K562 (cell line): ENCODE measurements around the gene ANXA3. TPM values are rescaled to one million over a fixed set of nuclear protein-coding genes. Genes with fewer than 3 reads are reported as not detected.

Experiments
- ATAC-seq: fragments of 200-7000 bp; cut with Tn5 transposase; 3 replicates; pipeline ENCODE4 v1.9.1; 2020; ENCODE audit warnings: moderate library complexity
- BruUV-seq: library from RNA; stranded (reverse); fragments of 400-500 nt; replicated peaks from 2 replicates; lab custom pipeline; 2021; lab: Mats Ljungman, UMichigan
- CTCF ChIA-PET: fragments of 300-600 bp; formaldehyde crosslinking; extraction: SDS; loops from one replicate; lab custom pipeline; 2021; ENCODE audit warnings: low intra/inter-chr PET ratio; lab: Yijun Ruan, JAX
- POLR2A ChIA-PET: fragments of 300-600, 350-650 bp; sonication (Branson Sonifier 250); formaldehyde crosslinking; extraction: SDS; loops from one replicate; lab custom pipeline; 2021; ENCODE audit warnings: antibody characterized with exemption, inconsistent platforms; lab: Yijun Ruan, JAX
- DNase-seq, 4 experiments: peaks; one replicate each; pipeline versions ENCODE4 v3.0.0 to v3.0.0-alpha.2; 2011 to 2018; ENCODE audit warnings: low spot score in 3 of 4, mixed read lengths in 3 of 4; ENCODE audit errors: extremely low read depth in 1 of 4
- FAIRE-seq: peaks from 2 replicates; lab custom pipeline; 2011; peaks lifted over from hg19 to GRCh38; lab: Jason Lieb, UNC
- H2AFZ ChIP-seq: 2 replicates; pipeline ENCODE4 v1.6.0; 2011; ENCODE audit warnings: low read depth, low read length, control low read depth, inconsistent platforms
- H3K27ac ChIP-seq: fragments of 200-600 bp; 3 replicates; pipeline ENCODE4 v1.8.0; 2011; ENCODE audit warnings: low read depth, mild to moderate bottlenecking, control low read depth, inconsistent platforms, low read length, moderate library complexity, mixed read lengths; ENCODE audit errors: extremely low read depth
- H3K27me3 ChIP-seq, 2 experiments: fragments of 300-600 bp in 1 of 2; 2 replicates in 1 of 2; 3 replicates in 1 of 2; pipeline versions ENCODE4 v1.6.0 to v1.8.0; 2011; ENCODE audit warnings: inconsistent platforms in 2 of 2, low read length in 2 of 2, mild to moderate bottlenecking in 1 of 2, mixed read lengths in 1 of 2, moderate library complexity in 1 of 2; ENCODE audit not compliant: control insufficient read depth in 2 of 2, insufficient read depth in 2 of 2
- H3K36me3 ChIP-seq: fragments of 300-600 bp; 3 replicates; pipeline ENCODE4 v1.8.0; 2011; ENCODE audit warnings: mild to moderate bottlenecking, low read length, inconsistent platforms; ENCODE audit not compliant: control insufficient read depth, insufficient read depth
- H3K4me1 ChIP-seq, 2 experiments: fragments of 200-600 bp in 1 of 2; replicated peaks in 1 of 2; 2 replicates in 1 of 2; 3 replicates in 1 of 2; pipeline versions ENCODE4 v1.5.1 to v1.8.0; 2011; ENCODE audit warnings: inconsistent platforms in 2 of 2, low read length in 2 of 2, mild to moderate bottlenecking in 1 of 2, mixed read lengths in 1 of 2, moderate library complexity in 1 of 2; ENCODE audit not compliant: control insufficient read depth in 2 of 2, insufficient read depth in 2 of 2
- H3K4me2 ChIP-seq: 2 replicates; pipeline ENCODE4 v1.6.1; 2011; ENCODE audit warnings: low read length, control low read depth, inconsistent platforms, mixed read lengths; ENCODE audit not compliant: insufficient read depth
- H3K4me3 ChIP-seq: fragments of 200-600 bp; sonication (generic), shearing (Covaris generic); 2 replicates; pipeline ENCODE4 v1.5.1; 2016; ENCODE audit warnings: control low read depth, inconsistent platforms
- H3K79me2 ChIP-seq: fragments of 200-600 bp; 3 replicates; pipeline ENCODE4 v1.8.0; 2011; ENCODE audit warnings: low read length, inconsistent platforms; ENCODE audit not compliant: control insufficient read depth, insufficient read depth
- H3K9ac ChIP-seq, 2 experiments: 2 replicates each; pipeline versions ENCODE4 v1.6.0 to v1.6.1; 2011; ENCODE audit warnings: low read depth in 2 of 2, low read length in 2 of 2, control low read depth in 1 of 2, inconsistent platforms in 1 of 2, mild to moderate bottlenecking in 1 of 2, mixed read lengths in 1 of 2; ENCODE audit not compliant: insufficient read depth in 1 of 2
- H3K9me1 ChIP-seq: one replicate; pipeline ENCODE4 v1.6.0; 2011; ENCODE audit warnings: inconsistent platforms, mild to moderate bottlenecking, low read length, moderate library complexity; ENCODE audit not compliant: control insufficient read depth, insufficient read depth
- H3K9me3 ChIP-seq: replicated peaks from 2 replicates; pipeline ENCODE4 v1.5.1; 2011; ENCODE audit warnings: low read depth, low read length, inconsistent platforms; ENCODE audit not compliant: control insufficient read depth, insufficient read depth
- H4K20me1 ChIP-seq: replicated peaks from 2 replicates; pipeline ENCODE4 v1.6.1; 2011; ENCODE audit warnings: low read length, inconsistent platforms, mixed read lengths; ENCODE audit not compliant: control insufficient read depth, insufficient read depth
- ATF7 ChIP-seq: fragments of 450-650 bp; IDR thresholded peaks from 2 replicates; pipeline ENCODE4 v1.7.1; 2014; ENCODE audit warnings: mild to moderate bottlenecking, moderate library complexity
- CBFA2T3 ChIP-seq: fragments of 450-650 bp; IDR thresholded peaks from 2 replicates; pipeline ENCODE4 v1.6.1; 2017
- CREM ChIP-seq: IDR thresholded peaks from 2 replicates; pipeline ENCODE4 v1.6.1; 2014; ENCODE audit warnings: antibody characterized with exemption, low read depth
- EGR1 ChIP-seq: fragments of 450-650 bp; conservative IDR thresholded peaks from 2 replicates; pipeline ENCODE4 v1.6.1; 2017; ENCODE audit warnings: mild to moderate bottlenecking
- FOS ChIP-seq: IDR thresholded peaks from 3 replicates; pipeline ENCODE4 v1.6.1; 2011; ENCODE audit not compliant: insufficient read length; ENCODE audit errors: extremely low read depth
- FOXK2 ChIP-seq, 2 experiments: fragments of 450-650 bp; IDR thresholded peaks in 1 of 2; conservative IDR thresholded peaks in 1 of 2; 2 replicates each; pipeline ENCODE4 v1.6.1; 2016; ENCODE audit warnings: low read depth in 2 of 2, mild to moderate bottlenecking in 1 of 2
- HDAC1 ChIP-seq, 2 experiments: fragments of 450-650 bp; IDR thresholded peaks; 2 replicates each; pipeline ENCODE4 v1.6.1; 2016 to 2017; ENCODE audit warnings: inconsistent platforms in 1 of 2, mild to moderate bottlenecking in 1 of 2, moderate library complexity in 1 of 2
- KHSRP ChIP-seq: fragments of 450-650 bp; IDR thresholded peaks from 2 replicates; pipeline ENCODE4 v1.6.1; 2017
- KLF16 ChIP-seq: IDR thresholded peaks from 2 replicates; pipeline ENCODE4 v1.6.1; 2016; ENCODE audit warnings: antibody characterized with exemption
- MAZ ChIP-seq, 2 experiments: fragments of 450-650 bp in 1 of 2; sonication (generic) in 1 of 2; formaldehyde crosslinking; IDR thresholded peaks in 1 of 2; conservative IDR thresholded peaks in 1 of 2; 2 replicates each; pipeline versions ENCODE4 v1.4.0 to v1.5.0; 2020; ENCODE audit warnings: mild to moderate bottlenecking in 1 of 2, missing genetic modification reagents in 1 of 2
- NCOR1 ChIP-seq: fragments of 450-650 bp; IDR thresholded peaks from 2 replicates; pipeline ENCODE4 v1.6.1; 2016; ENCODE audit warnings: mild to moderate bottlenecking, moderate library complexity
- NR2F6 ChIP-seq: fragments of 450-650 bp; formaldehyde crosslinking; IDR thresholded peaks from 2 replicates; pipeline ENCODE4 v1.4.0; 2020; ENCODE audit warnings: mild to moderate bottlenecking
- PHTF2 ChIP-seq: fragments of 250-450 bp; sonication (Bioruptor Pico); IDR thresholded peaks from 2 replicates; pipeline ENCODE4 v1.5.0; 2021; ENCODE audit warnings: mild to moderate bottlenecking
- SMARCC2 ChIP-seq: fragments of 450-650 bp; IDR thresholded peaks from 2 replicates; pipeline ENCODE4 v1.6.1; 2017; ENCODE audit warnings: antibody characterized with exemption, moderate library complexity, mild to moderate bottlenecking, low read depth
- SNRNP70 ChIP-seq: fragments of 200-400 bp; formaldehyde crosslinking; optimal IDR thresholded peaks from 2 replicates; pipeline ENCODE3; 2017; ENCODE audit warnings: low read depth, low read length
- TAL1 ChIP-seq: fragments of 450-650 bp; IDR thresholded peaks from 2 replicates; pipeline ENCODE4 v1.6.1; 2016; ENCODE audit warnings: mild to moderate bottlenecking
- TBL1XR1 ChIP-seq, 2 experiments: IDR thresholded peaks; 2 replicates each; pipeline ENCODE4 v1.6.1; 2012; ENCODE audit warnings: improper control_type of control experiment in 2 of 2, low read length in 2 of 2, mild to moderate bottlenecking in 1 of 2
- ZNF589 ChIP-seq: fragments of 200-800 bp; sonication (Bioruptor generic); IDR thresholded peaks from 2 replicates; pipeline ENCODE4 v1.6.1; 2016; ENCODE audit warnings: low read depth, missing genetic modification characterization, missing compliant biosample characterization
- WGBS: fragments of 100-300 bp; shearing (Covaris generic); methylation state at CpG from one replicate; pipeline ENCODE4 v1.1.6; 2016; ENCODE audit warnings: low coverage, mixed read lengths; ENCODE audit not compliant: insufficient coverage; ENCODE audit errors: missing lambda C conversion rate; 5-methylcytosine and 5-hydroxymethylcytosine counted together
- in situ Hi-C: fragments of 300-500 bp; cut with MboI; formaldehyde crosslinking; loops from 4 replicates; pipeline ENCODE4 v1.15.0; 2018; ENCODE audit warnings: inconsistent platforms, mixed read lengths
- intact Hi-C: fragments of 100-400 bp; cut with micrococcal nuclease; formaldehyde crosslinking; loops from 2 replicates; pipeline ENCODE4 v1.14.2; 2022
- polyA plus RNA-seq, 8 experiments: library from polyadenylated mRNA; depleted of rRNA in 4 of 8; stranded (reverse) in 5 of 8; unstranded in 3 of 8; fragments of >200 nt; fragmentation: Nextera tagmentation in 2 of 8; fragmentation: Illumina TruSeq in 1 of 8; extraction: Ambion mirVana in 2 of 8; extraction: Trizol in 1 of 8; gene quantifications; 2 replicates each; pipeline versions ENCODE4 v1.2.1 to v1.2.3, GENCODE V29; 2011 to 2014; ENCODE audit warnings: inconsistent platforms in 1 of 8, missing spikeins in 1 of 8
- total RNA-seq, 7 experiments: library from RNA; depleted of rRNA in 6 of 7; stranded (reverse); fragments of >200 nt in 6 of 7; fragmentation: Illumina TruSeq in 2 of 7; extraction: Trizol in 2 of 7; gene quantifications; 2 replicates each; pipeline versions ENCODE4 v1.2.1 to v1.2.3, GENCODE V29; 2011 to 2021; ENCODE audit warnings: low replicate concordance in 1 of 7
- TF ChIP-seq, protein P1 (sequence below): fragments of 450-650 bp; formaldehyde crosslinking; IDR thresholded peaks from 2 replicates; pipeline ENCODE4 v1.4.0; 2022; ENCODE audit warnings: missing genetic modification characterization
- TF ChIP-seq, protein P2 (sequence below): conservative IDR thresholded peaks from 2 replicates; pipeline ENCODE4 v1.6.1; 2011; ENCODE audit warnings: low read depth, mild to moderate bottlenecking, low read length; ENCODE audit not compliant: control insufficient read depth

The ANXA3 gene
- total and polyA plus RNA-seq, 9 of the 15 experiments (the other 6 are each of a cell fraction or from before 2014, with no cell fraction given) = 6.3 to 15.5 (median 9.8) TPM

DNA sequence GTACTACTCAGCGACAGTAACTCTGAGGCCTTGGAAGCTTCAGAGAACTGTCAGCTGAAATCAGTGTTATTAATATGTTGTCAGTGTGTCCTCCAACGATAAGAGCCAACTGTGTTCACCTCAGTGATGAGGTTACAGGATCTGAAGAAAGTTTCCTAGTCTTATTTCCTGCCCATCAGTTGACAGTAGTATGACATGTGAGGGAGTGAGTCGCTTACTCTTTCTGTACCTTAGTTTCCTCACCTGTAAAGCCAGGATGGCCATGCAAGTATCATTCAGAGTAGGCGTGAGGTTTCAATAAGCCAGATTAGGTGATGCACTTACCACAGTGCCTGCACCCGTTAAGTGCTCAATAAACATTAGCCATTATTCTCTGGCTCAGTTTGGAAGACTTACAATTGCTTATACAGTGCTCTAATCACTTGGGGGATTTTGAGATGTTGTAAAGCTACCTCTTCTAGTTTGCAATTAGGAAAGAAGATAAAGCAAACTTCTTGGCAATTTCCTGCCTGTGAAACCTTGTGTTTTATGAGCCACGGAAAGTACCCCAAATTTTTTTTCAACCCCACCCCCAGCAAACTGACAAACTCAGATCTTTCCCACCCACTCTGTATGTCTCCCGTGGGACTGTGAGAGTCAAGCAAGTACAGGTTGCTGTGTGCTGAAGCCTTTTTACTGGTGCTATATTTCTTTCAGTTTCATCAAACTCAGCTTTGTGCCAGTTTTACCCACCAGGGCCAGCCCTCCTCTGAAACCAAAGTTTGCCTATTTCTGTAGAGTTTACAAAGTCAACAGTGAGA is 62.2 kb downstream of the ANXA3 start:
- no peaks in the 10 kb centered on the region for H3K9me3 ChIP-seq
- peak; percentile 83 for FAIRE-seq
- H3K4me1 ChIP-seq = peaks cover 18 to 79% of the 10 kb centered on the region in 2 experiments
- TF ChIP-seq FOXK2 (conservative IDR thresholded peaks at IDR 0.05 in 1 of 2, IDR thresholded peaks at IDR 0.05 in 1 of 2; ENCODE audit: low read depth in 2 of 2) (peak in 1 of 2 experiments; percentile 40; a peak in 1 of 4 replicates), ZNF589 (CRISPR knock-in tag) (peak; percentile 58; the same call in 1 of the 2 replicates), CBFA2T3 (peak; percentile 94), KHSRP (no peak), KLF16 (peak; percentile 68), FOS (no peak), SNRNP70 (no peak), PHTF2 (CRISPR knock-in tag) (no peak), TAL1 (peak; percentile 84), ATF7 (peak; percentile 51), CREM (0 out of 2 replicates have a peak, but pooled peaks have one; percentile 33), HDAC1 (IDR thresholded peaks at IDR 0.05) (peak in 1 of 2 experiments; percentile 94; a peak in 2 of 4 replicates), EGR1 (no peak), NCOR1 (peak; percentile 85), NR2F6 (CRISPR knock-in tag) (no peak), TBL1XR1 (IDR thresholded peaks at IDR 0.05; ENCODE audit: low read length in 2 of 2) (peak in 1 of 2 experiments; percentile 85; a peak in 2 of 4 replicates), SMARCC2 (peak; percentile 62; the same call in 1 of the 2 replicates), MAZ (CRISPR knock-in tag; conservative IDR thresholded peaks at IDR 0.05 in 1 of 2, IDR thresholded peaks at IDR 0.05 in 1 of 2) (no peak)
- TF ChIP-seq, protein P1, sequence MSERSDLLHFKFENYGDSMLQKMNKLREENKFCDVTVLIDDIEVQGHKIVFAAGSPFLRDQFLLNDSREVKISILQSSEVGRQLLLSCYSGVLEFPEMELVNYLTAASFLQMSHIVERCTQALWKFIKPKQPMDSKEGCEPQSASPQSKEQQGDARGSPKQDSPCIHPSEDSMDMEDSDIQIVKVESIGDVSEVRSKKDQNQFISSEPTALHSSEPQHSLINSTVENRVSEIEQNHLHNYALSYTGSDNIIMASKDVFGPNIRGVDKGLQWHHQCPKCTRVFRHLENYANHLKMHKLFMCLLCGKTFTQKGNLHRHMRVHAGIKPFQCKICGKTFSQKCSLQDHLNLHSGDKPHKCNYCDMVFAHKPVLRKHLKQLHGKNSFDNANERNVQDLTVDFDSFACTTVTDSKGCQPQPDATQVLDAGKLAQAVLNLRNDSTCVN (CRISPR knock-in tag) = no peak
- TF ChIP-seq, protein P2, sequence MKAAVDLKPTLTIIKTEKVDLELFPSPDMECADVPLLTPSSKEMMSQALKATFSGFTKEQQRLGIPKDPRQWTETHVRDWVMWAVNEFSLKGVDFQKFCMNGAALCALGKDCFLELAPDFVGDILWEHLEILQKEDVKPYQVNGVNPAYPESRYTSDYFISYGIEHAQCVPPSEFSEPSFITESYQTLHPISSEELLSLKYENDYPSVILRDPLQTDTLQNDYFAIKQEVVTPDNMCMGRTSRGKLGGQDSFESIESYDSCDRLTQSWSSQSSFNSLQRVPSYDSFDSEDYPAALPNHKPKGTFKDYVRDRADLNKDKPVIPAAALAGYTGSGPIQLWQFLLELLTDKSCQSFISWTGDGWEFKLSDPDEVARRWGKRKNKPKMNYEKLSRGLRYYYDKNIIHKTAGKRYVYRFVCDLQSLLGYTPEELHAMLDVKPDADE = no peak

More for the DNA sequence above, 62.2 kb downstream of the ANXA3 start:
- H3K79me2 ChIP-seq = no peaks in the 10 kb centered on the region; the same call in 2 of the 3 replicates
- peak; percentile 25 to 83 (median 50) for DNase-seq
- no TSS peak for BruUV-seq
- WGBS = 10% methylated on average over 7 of the region's 7 CpGs
- no peak overlapping the region for H3K4me3 ChIP-seq
- in situ Hi-C loops = loop anchor here (5.0 kb wide), 1 partner anchor 79 kb away; no protein-coding TSS in a partner anchor
- intact Hi-C loops = loop anchor here (1.0 to 5.0 kb wide), 5 partner anchors 29 to 309 kb away; partner anchors contain the start of gene BMP2K
- H2AFZ ChIP-seq = no peak overlapping the region
- no peaks in the 10 kb centered on the region for H3K9me1 ChIP-seq
- peak; percentile 72 for ATAC-seq
- no peaks in the 10 kb centered on the region for H3K36me3 ChIP-seq
- peak overlapping the region; percentile 13; the same call in 1 of the 2 replicates for H3K4me2 ChIP-seq
- H3K9ac ChIP-seq = no peak overlapping the region
- H3K27ac ChIP-seq = peak overlapping the region; percentile 1; the same call in 1 of the 3 replicates
- H4K20me1 ChIP-seq = no peaks in the 10 kb centered on the region
- ChIA-PET POLR2A (interaction anchor here (0.6 to 1.9 kb wide), 2 partner anchors 14 to 17 kb away, joined by 3 to 7 read pairs; no protein-coding TSS in a partner anchor), CTCF (interaction anchor here (1.2 to 1.8 kb wide), 2 partner anchors 247 to 251 kb away, joined by 4 to 8 read pairs; no protein-coding TSS in a partner anchor)
- H3K27me3 ChIP-seq = no peaks in the 10 kb centered on the region
